ENCODE measurements around the gene TUBA8.

DNA sequence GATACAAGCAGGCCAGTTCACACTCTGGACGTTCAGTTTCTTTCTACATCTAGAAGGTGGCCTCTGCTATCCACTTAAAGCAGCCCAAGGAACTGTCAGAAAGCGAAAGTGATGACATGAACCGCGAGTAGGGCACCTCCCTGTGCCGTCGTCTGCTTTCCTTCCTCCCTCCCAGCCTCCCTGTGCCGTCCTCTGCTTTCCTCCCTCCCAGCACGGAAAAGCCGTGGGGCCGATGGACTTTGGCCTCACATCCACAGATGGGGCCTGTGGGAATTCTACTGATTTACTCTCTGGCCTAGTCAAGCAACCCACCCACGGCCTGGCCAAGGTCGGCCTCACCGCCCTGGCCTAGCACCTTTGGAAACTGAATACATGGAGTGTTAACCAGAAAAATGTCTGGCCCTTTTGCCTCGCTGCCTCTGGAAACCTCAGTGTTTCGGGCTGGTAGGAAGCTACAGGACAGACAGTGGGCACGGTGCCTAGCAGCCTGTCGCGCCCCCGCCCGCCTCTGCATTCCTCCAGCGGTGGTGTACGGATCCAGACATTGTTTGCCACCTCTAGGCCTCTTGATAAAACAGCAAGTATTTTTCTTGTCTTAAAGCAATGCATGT, 18.6 kb upstream of the TUBA8 start:
- no peak for TF ChIP-seq POLR2A (IDR thresholded peaks at IDR 0.05)
- TF ChIP-seq, protein P1, sequence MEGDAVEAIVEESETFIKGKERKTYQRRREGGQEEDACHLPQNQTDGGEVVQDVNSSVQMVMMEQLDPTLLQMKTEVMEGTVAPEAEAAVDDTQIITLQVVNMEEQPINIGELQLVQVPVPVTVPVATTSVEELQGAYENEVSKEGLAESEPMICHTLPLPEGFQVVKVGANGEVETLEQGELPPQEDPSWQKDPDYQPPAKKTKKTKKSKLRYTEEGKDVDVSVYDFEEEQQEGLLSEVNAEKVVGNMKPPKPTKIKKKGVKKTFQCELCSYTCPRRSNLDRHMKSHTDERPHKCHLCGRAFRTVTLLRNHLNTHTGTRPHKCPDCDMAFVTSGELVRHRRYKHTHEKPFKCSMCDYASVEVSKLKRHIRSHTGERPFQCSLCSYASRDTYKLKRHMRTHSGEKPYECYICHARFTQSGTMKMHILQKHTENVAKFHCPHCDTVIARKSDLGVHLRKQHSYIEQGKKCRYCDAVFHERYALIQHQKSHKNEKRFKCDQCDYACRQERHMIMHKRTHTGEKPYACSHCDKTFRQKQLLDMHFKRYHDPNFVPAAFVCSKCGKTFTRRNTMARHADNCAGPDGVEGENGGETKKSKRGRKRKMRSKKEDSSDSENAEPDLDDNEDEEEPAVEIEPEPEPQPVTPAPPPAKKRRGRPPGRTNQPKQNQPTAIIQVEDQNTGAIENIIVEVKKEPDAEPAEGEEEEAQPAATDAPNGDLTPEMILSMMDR (IDR thresholded peaks at IDR 0.05): no peak

Data from vagina (tissue), 2 donors.